Measurements from ENCODE around the gene MKNK2. TPM values are rescaled to one million over a fixed set of nuclear protein-coding genes. Genes with fewer than 3 reads are reported as not detected.
A peak's percentile ranks its signal among the peaks of the same experiment; 100 is the strongest.

The MKNK2 gene
- polyA plus RNA-seq, 3 donors, result 16.9 to 333 (median 21.8) TPM

DNA sequence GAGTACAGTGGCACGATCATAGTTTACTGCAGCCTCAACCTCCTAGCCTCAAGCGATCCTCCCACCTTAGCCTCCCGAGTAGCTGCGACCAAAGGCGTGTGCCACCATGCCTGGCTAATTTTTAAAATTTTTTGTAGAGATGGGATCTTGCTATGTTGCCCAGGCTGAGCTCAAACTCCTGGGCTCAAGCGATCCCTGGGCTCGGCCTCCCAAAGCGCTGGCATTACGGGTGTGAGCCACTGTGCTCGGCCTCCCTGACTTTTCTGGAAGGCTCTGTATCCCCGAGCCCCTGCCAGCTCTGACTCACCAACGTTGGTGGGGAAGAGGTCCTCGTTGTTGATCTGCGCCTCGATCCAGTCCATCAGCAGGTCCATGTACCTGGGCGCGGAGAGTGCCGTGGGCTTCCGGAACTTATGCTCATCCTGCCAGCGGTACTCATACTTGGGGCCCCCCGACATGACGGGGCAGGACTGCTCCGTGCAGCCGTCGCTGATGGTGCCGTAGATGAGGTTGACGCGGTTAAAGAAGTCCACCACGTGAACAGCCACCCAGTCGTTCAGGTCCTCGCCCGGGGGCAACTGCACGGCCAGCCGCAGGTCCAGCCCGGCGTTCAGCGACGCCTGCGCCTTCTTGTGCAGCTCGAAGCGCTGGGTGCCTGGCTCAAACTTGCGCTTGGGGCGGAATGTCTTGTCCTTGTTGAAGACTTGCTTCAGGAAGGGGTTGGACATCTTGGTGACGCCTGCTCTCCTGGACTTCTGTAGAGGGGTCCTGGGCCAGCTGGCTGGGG is 27.0 kb upstream of the MKNK2 start:
- TF ChIP-seq, protein P1, sequence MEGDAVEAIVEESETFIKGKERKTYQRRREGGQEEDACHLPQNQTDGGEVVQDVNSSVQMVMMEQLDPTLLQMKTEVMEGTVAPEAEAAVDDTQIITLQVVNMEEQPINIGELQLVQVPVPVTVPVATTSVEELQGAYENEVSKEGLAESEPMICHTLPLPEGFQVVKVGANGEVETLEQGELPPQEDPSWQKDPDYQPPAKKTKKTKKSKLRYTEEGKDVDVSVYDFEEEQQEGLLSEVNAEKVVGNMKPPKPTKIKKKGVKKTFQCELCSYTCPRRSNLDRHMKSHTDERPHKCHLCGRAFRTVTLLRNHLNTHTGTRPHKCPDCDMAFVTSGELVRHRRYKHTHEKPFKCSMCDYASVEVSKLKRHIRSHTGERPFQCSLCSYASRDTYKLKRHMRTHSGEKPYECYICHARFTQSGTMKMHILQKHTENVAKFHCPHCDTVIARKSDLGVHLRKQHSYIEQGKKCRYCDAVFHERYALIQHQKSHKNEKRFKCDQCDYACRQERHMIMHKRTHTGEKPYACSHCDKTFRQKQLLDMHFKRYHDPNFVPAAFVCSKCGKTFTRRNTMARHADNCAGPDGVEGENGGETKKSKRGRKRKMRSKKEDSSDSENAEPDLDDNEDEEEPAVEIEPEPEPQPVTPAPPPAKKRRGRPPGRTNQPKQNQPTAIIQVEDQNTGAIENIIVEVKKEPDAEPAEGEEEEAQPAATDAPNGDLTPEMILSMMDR (IDR thresholded peaks at IDR 0.05), result no peak
- peaks cover 67 to 76% of the 10 kb centered on the region in 2 donors for H3K36me3 ChIP-seq (replicated peaks in 1 of 2; ENCODE audit: control insufficient read depth in 1 of 2, insufficient read depth in 2 of 2, low read length in 2 of 2)
- H4K20me1 ChIP-seq (ENCODE audit: insufficient read depth, low read length), result peaks cover 99% of the 10 kb centered on the region
- H2AFZ ChIP-seq (ENCODE audit: insufficient read depth, low read depth, low read length, poor library complexity, severe bottlenecking), result no peak overlapping the region
- no peak overlapping the region for H3K4me2 ChIP-seq (replicated peaks; ENCODE audit: extremely low read depth, low read length, poor library complexity, severe bottlenecking)
- H3K4me3 ChIP-seq (replicated peaks in 1 of 3; ENCODE audit: low read depth in 2 of 3, low read length in 3 of 3), result no peak overlapping the region
- DNase-seq, result no peak
- Mint-ChIP-seq H3K36me3 (peaks cover 61 to 97% of the 10 kb centered on the region in 2 donors), H3K9me3 (no peaks in the 10 kb centered on the region), H3K27me3 (ENCODE audit: low read depth in 3 of 3) (peaks cover 0 to 3% (median 0%) of the 10 kb centered on the region in 3 donors), H3K4me3 (no peak overlapping the region), H3K27ac (peak overlapping the region in 5 of 7 donors; percentile 3 to 69 (median 43)), H3K4me1 (peaks cover 47% of the 10 kb centered on the region)
- peaks cover 96% of the 10 kb centered on the region for H3K79me2 ChIP-seq (ENCODE audit: insufficient read depth, low read length)
- no peak overlapping the region for H3K27ac ChIP-seq (ENCODE audit: low read depth in 1 of 2, low read length in 2 of 2)
- WGBS (ENCODE audit: insufficient coverage), result 97% methylated on average over 39 of the region's 44 CpGs
- H3K27me3 ChIP-seq (ENCODE audit: control insufficient read depth in 2 of 2, insufficient read depth in 2 of 2, low read length in 2 of 2), result no peaks in the 10 kb centered on the region
- intact Hi-C loops (cut with micrococcal nuclease), result no loop called here
- no peaks in the 10 kb centered on the region for H3K9me3 ChIP-seq (replicated peaks in 1 of 2; ENCODE audit: control insufficient read depth in 1 of 2, insufficient read depth in 1 of 2, low read length in 2 of 2)
- H3K9ac ChIP-seq (ENCODE audit: insufficient read depth, low read length, poor library complexity, severe bottlenecking), result no peak overlapping the region
- peaks cover 48 to 65% of the 10 kb centered on the region in 2 donors for H3K4me1 ChIP-seq (ENCODE audit: control insufficient read depth in 1 of 2, insufficient read depth in 2 of 2, low read length in 2 of 2)

DNA sequence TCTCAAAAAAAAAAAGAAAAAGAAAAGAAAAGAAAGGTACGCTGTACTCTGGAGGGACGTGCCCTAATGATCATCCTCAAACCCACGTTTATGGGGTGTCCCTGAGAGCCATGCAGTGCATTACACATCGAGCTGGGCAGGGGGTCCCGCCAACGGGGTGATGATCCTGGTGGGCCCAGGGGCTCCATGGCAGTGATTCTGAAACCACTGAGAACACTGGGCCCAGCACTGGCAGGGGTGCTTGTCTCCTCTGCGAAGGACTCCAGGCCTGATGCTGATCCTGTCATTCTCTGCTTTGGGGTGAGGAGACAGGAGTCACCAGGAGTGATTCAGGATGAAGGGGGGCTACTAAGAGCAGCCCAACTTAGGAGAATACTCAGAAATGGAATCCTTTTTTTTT is 26.4 kb upstream of the MKNK2 start:
- Mint-ChIP-seq H3K9me3 (peaks cover 0 to 2% (median 0%) of the 10 kb centered on the region in 7 donors), H3K4me3 (no peak overlapping the region), H3K36me3 (peaks cover 63 to 97% of the 10 kb centered on the region in 2 donors), H3K27me3 (ENCODE audit: low read depth in 3 of 3) (peaks cover 0 to 3% (median 0%) of the 10 kb centered on the region in 3 donors), H3K27ac (peak overlapping the region in 4 of 7 donors; percentile 41 to 54 (median 46)), H3K4me1 (peaks cover 46% of the 10 kb centered on the region)
- Histone ChIP-seq H4K20me1 (ENCODE audit: insufficient read depth, low read length) (peaks cover 100% of the 10 kb centered on the region), H3K4me1 (ENCODE audit: control insufficient read depth in 1 of 2, insufficient read depth in 2 of 2, low read length in 2 of 2) (peaks cover 45 to 64% of the 10 kb centered on the region in 2 donors), H3K27me3 (ENCODE audit: control insufficient read depth in 2 of 2, insufficient read depth in 2 of 2, low read length in 2 of 2) (no peaks in the 10 kb centered on the region), H3K4me2 (replicated peaks; ENCODE audit: extremely low read depth, low read length, poor library complexity, severe bottlenecking) (no peak overlapping the region), H3K9me3 (replicated peaks in 1 of 2; ENCODE audit: control insufficient read depth in 1 of 2, insufficient read depth in 1 of 2, low read length in 2 of 2) (no peaks in the 10 kb centered on the region), H2AFZ (ENCODE audit: insufficient read depth, low read depth, low read length, poor library complexity, severe bottlenecking) (no peak overlapping the region), H3K27ac (ENCODE audit: low read depth in 1 of 2, low read length in 2 of 2) (no peak overlapping the region), H3K79me2 (ENCODE audit: insufficient read depth, low read length) (peaks cover 96% of the 10 kb centered on the region), H3K36me3 (replicated peaks in 1 of 2; ENCODE audit: control insufficient read depth in 1 of 2, insufficient read depth in 2 of 2, low read length in 2 of 2) (peaks cover 74 to 80% of the 10 kb centered on the region in 2 donors), H3K9ac (ENCODE audit: insufficient read depth, low read length, poor library complexity, severe bottlenecking) (no peak overlapping the region), H3K4me3 (replicated peaks in 1 of 3; ENCODE audit: low read depth in 2 of 3, low read length in 3 of 3) (no peak overlapping the region)
- WGBS (ENCODE audit: insufficient coverage), result 97% methylated on average over 7 of the region's 7 CpGs
- intact Hi-C loops (cut with micrococcal nuclease), result no loop called here
- TF ChIP-seq, protein P1 (IDR thresholded peaks at IDR 0.05), result no peak
- DNase-seq, result no peak

All from CD14-positive monocyte (primary cell).